ENCODE data around the gene DPH1. TPM values are rescaled to one million over a fixed set of nuclear protein-coding genes. Genes with fewer than 3 reads are reported as not detected.

Gene DPH1
- total and polyA plus RNA-seq, 2 donors from 2014 or later = 23.3 to 49.4 TPM

- intact Hi-C loops (cut with DNase I) = no loop called here
- DNase-seq = no peak
- Histone ChIP-seq H3K9me3 (ENCODE audit: control insufficient read depth in 2 of 3, insufficient read depth in 1 of 3, low read length in 3 of 3) (no peaks in the 10 kb centered on the region), H3K4me1 (ENCODE audit: control insufficient read depth in 2 of 3, insufficient read depth in 2 of 3, low read depth in 1 of 3, low read length in 3 of 3) (peaks cover 0 to 7% (median 6%) of the 10 kb centered on the region in 3 donors), H3K9ac (ENCODE audit: low read length in 3 of 3) (no peak overlapping the region), H3K27me3 (ENCODE audit: control insufficient read depth, insufficient read depth, low read length) (no peaks in the 10 kb centered on the region), H3K36me3 (ENCODE audit: control insufficient read depth in 2 of 3, insufficient read depth in 3 of 3, low read length in 3 of 3) (peaks cover 2 to 30% (median 14%) of the 10 kb centered on the region in 3 donors), H3K4me3 (ENCODE audit: low read length in 3 of 3) (no peak overlapping the region), H3K27ac (ENCODE audit: low read depth in 2 of 2, low read length in 2 of 2) (no peak overlapping the region)
- no peak for FAIRE-seq
- TF ChIP-seq, protein P1, sequence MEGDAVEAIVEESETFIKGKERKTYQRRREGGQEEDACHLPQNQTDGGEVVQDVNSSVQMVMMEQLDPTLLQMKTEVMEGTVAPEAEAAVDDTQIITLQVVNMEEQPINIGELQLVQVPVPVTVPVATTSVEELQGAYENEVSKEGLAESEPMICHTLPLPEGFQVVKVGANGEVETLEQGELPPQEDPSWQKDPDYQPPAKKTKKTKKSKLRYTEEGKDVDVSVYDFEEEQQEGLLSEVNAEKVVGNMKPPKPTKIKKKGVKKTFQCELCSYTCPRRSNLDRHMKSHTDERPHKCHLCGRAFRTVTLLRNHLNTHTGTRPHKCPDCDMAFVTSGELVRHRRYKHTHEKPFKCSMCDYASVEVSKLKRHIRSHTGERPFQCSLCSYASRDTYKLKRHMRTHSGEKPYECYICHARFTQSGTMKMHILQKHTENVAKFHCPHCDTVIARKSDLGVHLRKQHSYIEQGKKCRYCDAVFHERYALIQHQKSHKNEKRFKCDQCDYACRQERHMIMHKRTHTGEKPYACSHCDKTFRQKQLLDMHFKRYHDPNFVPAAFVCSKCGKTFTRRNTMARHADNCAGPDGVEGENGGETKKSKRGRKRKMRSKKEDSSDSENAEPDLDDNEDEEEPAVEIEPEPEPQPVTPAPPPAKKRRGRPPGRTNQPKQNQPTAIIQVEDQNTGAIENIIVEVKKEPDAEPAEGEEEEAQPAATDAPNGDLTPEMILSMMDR (IDR thresholded peaks at IDR 0.05; ENCODE audit: borderline replicate concordance, extremely low read depth, insufficient read depth) = no peak
These were observed 5.0 kb downstream of the DPH1 start for GRCh38 chr17:2034806-2035540.

DNA sequence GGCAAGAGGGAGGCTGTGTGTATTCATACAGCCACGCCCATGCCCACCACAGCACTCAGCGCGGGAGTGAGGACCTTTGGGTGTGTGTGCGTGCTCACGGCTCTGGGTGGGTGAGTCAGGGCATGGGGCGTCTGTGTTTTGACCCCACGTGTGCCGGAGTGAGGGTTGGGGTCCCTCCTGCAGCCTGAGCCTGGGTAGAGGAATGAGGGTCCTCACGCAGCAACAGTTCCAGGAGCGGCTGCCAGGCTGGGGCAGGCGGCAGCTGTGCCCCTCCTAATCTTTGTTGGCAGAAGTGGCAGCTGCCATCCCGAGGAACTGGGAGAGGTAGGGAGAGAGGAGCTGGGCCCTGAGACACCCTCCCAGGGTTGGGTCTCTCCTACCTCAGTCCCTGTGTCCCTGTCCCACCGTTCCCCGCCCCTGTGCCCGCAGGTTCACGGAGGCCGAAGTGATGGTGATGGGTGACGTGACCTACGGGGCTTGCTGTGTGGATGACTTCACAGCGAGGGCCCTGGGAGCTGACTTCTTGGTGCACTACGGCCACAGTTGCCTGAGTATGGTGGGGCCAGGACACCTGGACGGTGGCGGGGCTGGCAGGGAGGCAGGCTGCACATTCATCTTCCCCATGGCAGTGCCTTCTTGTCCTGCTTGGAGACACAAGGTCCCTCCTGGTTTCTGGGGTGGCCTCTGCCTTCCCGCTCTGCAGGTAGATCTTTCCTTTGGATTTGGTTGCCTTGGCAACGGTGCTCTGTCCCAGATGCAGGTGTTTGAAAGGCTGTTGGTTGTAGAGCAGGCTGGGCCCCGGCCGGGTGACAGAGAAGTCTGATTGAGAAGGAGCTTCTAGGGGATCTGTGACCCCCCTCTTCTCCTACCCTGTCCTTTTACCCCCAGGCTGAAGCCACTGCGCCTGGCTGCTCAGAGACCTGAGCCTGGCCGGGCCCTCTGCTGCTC, 5.9 kb downstream of the DPH1 start:
- Histone ChIP-seq H3K27ac (ENCODE audit: low read depth in 2 of 2, low read length in 2 of 2) (no peak overlapping the region), H3K27me3 (ENCODE audit: control insufficient read depth, insufficient read depth, low read length) (no peaks in the 10 kb centered on the region), H3K36me3 (ENCODE audit: control insufficient read depth in 2 of 3, insufficient read depth in 3 of 3, low read length in 3 of 3) (peaks cover 2 to 36% (median 14%) of the 10 kb centered on the region in 3 donors), H3K4me1 (ENCODE audit: control insufficient read depth in 2 of 3, insufficient read depth in 2 of 3, low read depth in 1 of 3, low read length in 3 of 3) (peaks cover 0 to 7% (median 5%) of the 10 kb centered on the region in 3 donors), H3K9ac (ENCODE audit: low read length in 3 of 3) (no peak overlapping the region), H3K9me3 (ENCODE audit: control insufficient read depth in 2 of 3, insufficient read depth in 1 of 3, low read length in 3 of 3) (no peaks in the 10 kb centered on the region), H3K4me3 (ENCODE audit: low read length in 3 of 3) (no peak overlapping the region)
- intact Hi-C loops (cut with DNase I) = no loop called here
- TF ChIP-seq, protein P1 (IDR thresholded peaks at IDR 0.05; ENCODE audit: borderline replicate concordance, extremely low read depth, insufficient read depth) = no peak
- no peak for FAIRE-seq
- peak in 1 of 5 donors; percentile 53 for DNase-seq

DNA sequence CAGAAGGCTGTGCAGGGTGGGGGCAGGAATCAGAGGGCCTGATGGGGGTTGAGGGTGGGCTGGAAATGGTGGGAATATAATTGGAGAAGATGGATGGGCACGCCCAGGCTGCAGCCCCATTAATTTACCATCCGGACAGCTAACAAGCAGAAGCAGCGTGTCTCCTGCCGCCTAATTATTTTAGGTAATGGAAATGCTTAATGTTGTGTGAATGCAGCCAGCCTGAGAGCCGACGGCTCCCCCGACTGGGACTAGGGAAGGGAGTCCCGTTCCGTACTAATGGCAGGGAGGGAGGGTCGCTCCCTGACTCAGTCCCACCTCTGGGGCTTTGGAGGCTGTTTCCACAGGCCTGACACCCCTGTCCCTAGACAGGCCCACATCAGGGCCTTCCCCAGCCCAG, 7.2 kb downstream of the DPH1 start:
- intact Hi-C loops (cut with DNase I) = no loop called here
- peaks cover 0 to 10% (median 8%) of the 10 kb centered on the region in 3 donors for H3K4me1 ChIP-seq (ENCODE audit: control insufficient read depth in 2 of 3, insufficient read depth in 2 of 3, low read depth in 1 of 3, low read length in 3 of 3)
- FAIRE-seq = no peak

More for the DNA sequence above, 7.2 kb downstream of the DPH1 start:
- peak in 1 of 5 donors; percentile 52 for DNase-seq
- H3K27ac ChIP-seq (ENCODE audit: low read depth in 2 of 2, low read length in 2 of 2) = no peak overlapping the region
- H3K36me3 ChIP-seq (ENCODE audit: control insufficient read depth in 2 of 3, insufficient read depth in 3 of 3, low read length in 3 of 3) = peaks cover 2 to 36% (median 14%) of the 10 kb centered on the region in 3 donors
- H3K9me3 ChIP-seq (ENCODE audit: control insufficient read depth in 2 of 3, insufficient read depth in 1 of 3, low read length in 3 of 3) = no peaks in the 10 kb centered on the region
- TF ChIP-seq, protein P1 (IDR thresholded peaks at IDR 0.05; ENCODE audit: borderline replicate concordance, extremely low read depth, insufficient read depth) = no peak
- no peaks in the 10 kb centered on the region for H3K27me3 ChIP-seq (ENCODE audit: control insufficient read depth, insufficient read depth, low read length)
- H3K9ac ChIP-seq (ENCODE audit: low read length in 3 of 3) = no peak overlapping the region
- H3K4me3 ChIP-seq (ENCODE audit: low read length in 3 of 3) = no peak overlapping the region
